Measurements from ENCODE around the gene MCTP1. TPM values are rescaled to one million over a fixed set of nuclear protein-coding genes. Genes with fewer than 3 reads are reported as not detected.

The MCTP1 gene
- total and polyA plus RNA-seq, 2 of the 8 experiments (the other 6 are each of a cell fraction or from before 2014, with no cell fraction given), result 0.56 to 3.4 TPM

- ChIA-PET POLR2A (ENCODE audit: partially characterized antibody) (no interaction called here), CTCF (ENCODE audit: partially characterized antibody) (interaction anchor here (1.5 kb wide), 1 partner anchor 47 kb away, joined by 4 read pairs; no protein-coding TSS in a partner anchor)
- no peak overlapping the region for H3K9ac ChIP-seq (replicated peaks in 1 of 4; ENCODE audit: extremely low read depth in 1 of 4, low read depth in 3 of 4, low read length in 3 of 4)
- no peak for DNase-seq (ENCODE audit: low read depth in 1 of 2, low spot score in 2 of 2)
- H3K9me3 ChIP-seq (ENCODE audit: insufficient read depth in 2 of 2, low read depth in 1 of 2, low read length in 1 of 2), result peaks cover 0 to 8% of the 10 kb centered on the region in 2 experiments; a peak in 2 of 4 replicates
- H3K14ac ChIP-seq (ENCODE audit: insufficient read length), result no peak overlapping the region
- no peak overlapping the region for H3K56ac ChIP-seq (replicated peaks; ENCODE audit: insufficient read length, low read depth, low read length)
- no peak overlapping the region for H4K8ac ChIP-seq (ENCODE audit: extremely low read depth, insufficient read depth, low read length)
- no peak overlapping the region for H2BK20ac ChIP-seq (ENCODE audit: low read length)
- H3K23me2 ChIP-seq (ENCODE audit: low read depth, low read length), result no peaks in the 10 kb centered on the region
- FAIRE-seq, result no peak
- no peak overlapping the region for H3K4ac ChIP-seq (replicated peaks; ENCODE audit: insufficient read length, low read depth, low read length)
- no peak overlapping the region for H4K5ac ChIP-seq (ENCODE audit: insufficient read length, low read depth, low read length)
- H4K20me1 ChIP-seq (replicated peaks in 1 of 2; ENCODE audit: control insufficient read depth in 1 of 2, insufficient read depth in 2 of 2, low read length in 2 of 2), result no peaks in the 10 kb centered on the region
- H3K4me3 ChIP-seq (ENCODE audit: extremely low read depth in 1 of 4, insufficient read depth in 2 of 4, low read depth in 3 of 4, low read length in 4 of 4), result no peak overlapping the region
- no peak overlapping the region for H2BK120ac ChIP-seq (replicated peaks; ENCODE audit: low read depth, low read length)
- H2BK12ac ChIP-seq (ENCODE audit: low read depth, low read length), result no peak overlapping the region
- H3K4me2 ChIP-seq (ENCODE audit: insufficient read depth in 1 of 2, low read depth in 2 of 2, low read length in 2 of 2), result no peak overlapping the region
- peaks cover 0 to 14% (median under 1%) of the 10 kb centered on the region in 4 experiments; a peak in 5 of 8 replicates for H3K36me3 ChIP-seq (ENCODE audit: control insufficient read depth in 2 of 4, insufficient read depth in 4 of 4, low read length in 3 of 4)
- no peak overlapping the region for H2BK15ac ChIP-seq (ENCODE audit: low read length)
- WGBS, 2 experiments (ENCODE audit: extremely low coverage in 1 of 2, insufficient coverage in 1 of 2, insufficient read length in 1 of 2, insufficient replicate concordance in 2 of 2, low coverage in 1 of 2, low lambda C conversion rate in 2 of 2, missing lambda C conversion rate in 1 of 2), result 85% methylated on average over 8 of the region's 8 CpGs; no CpG with 5 or more reads in 1 of the 2 experiments
- no peak overlapping the region for H3K23ac ChIP-seq (ENCODE audit: insufficient read length)
- peaks cover 6% of the 10 kb centered on the region for H3K79me1 ChIP-seq (ENCODE audit: low read depth, low read length)
- 0 out of 7 replicates have a peak, but pooled peaks cover 0 to 2% (median 0%) of the 10 kb centered on the region in 4 experiments for H3K27me3 ChIP-seq (replicated peaks in 1 of 4; ENCODE audit: control insufficient read depth in 3 of 4, extremely low read depth in 1 of 4, insufficient read depth in 3 of 4, low read length in 3 of 4)
- no peak overlapping the region for H3K27ac ChIP-seq (ENCODE audit: low read depth, low read length)
- H4K91ac ChIP-seq (replicated peaks; ENCODE audit: insufficient read length, low read length), result no peak overlapping the region
- H2BK5ac ChIP-seq (ENCODE audit: low read depth, low read length), result no peak overlapping the region
- no peak overlapping the region for H3K18ac ChIP-seq (ENCODE audit: extremely low read depth, low read length)
- H2AK5ac ChIP-seq (ENCODE audit: low read depth, low read length), result no peak overlapping the region
- no peak overlapping the region for H2AFZ ChIP-seq (ENCODE audit: low read length)
- H3K79me2 ChIP-seq (ENCODE audit: control insufficient read depth in 1 of 2, insufficient read depth in 2 of 2, low read length in 2 of 2), result peaks cover 0 to 10% of the 10 kb centered on the region in 2 experiments; a peak in 2 of 4 replicates
- H3K4me1 ChIP-seq (replicated peaks in 1 of 4; ENCODE audit: control insufficient read depth in 3 of 4, insufficient read depth in 4 of 4, low read length in 3 of 4), result no peaks in the 10 kb centered on the region
- TF ChIP-seq TAF1 (IDR thresholded peaks at IDR 0.05; ENCODE audit: low read depth, low read length) (no peak), CREB1 (IDR thresholded peaks at IDR 0.05) (no peak), ASH2L (IDR thresholded peaks at IDR 0.05; ENCODE audit: low read length) (no peak), MAX (IDR thresholded peaks at IDR 0.05) (no peak), SIRT6 (IDR thresholded peaks at IDR 0.05; ENCODE audit: low read length) (no peak)
Observed at GRCh38 chr5:94660506-94660905, 624.4 kb downstream of the MCTP1 start.

Data from H1 (cell line).